HG02610 (cell line): ENCODE measurements around the gene HDGFL2.

Source experiments
- ATAC-seq: cut with Tn5 transposase; IDR thresholded peaks from one replicate; pipeline ENCODE4 v1.9.1; 2021; ENCODE audit warnings: mild to moderate bottlenecking, moderate library complexity; ENCODE audit not compliant: unreplicated experiment

The HDGFL2 gene

DNA sequence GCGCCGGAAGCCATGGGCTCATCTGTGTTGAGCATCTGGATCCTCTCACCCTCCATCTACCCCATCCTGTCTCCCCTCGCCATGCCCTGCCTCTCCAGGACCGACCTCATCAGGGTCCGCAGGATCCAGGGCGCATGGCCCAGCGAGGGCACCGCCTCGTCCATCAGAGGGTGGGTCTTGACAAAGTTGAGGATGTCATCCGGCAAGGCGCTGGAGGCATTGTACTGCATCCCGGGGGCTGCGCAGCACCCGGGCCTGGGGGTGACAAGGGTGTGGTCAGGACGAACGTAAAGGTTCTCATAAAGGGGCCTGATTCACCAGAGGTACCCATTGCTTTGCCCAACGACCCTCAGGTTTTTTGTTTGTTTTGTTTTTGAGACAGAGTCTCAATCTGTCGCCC, 77.9 kb downstream of the HDGFL2 start:
- no peak for ATAC-seq

DNA sequence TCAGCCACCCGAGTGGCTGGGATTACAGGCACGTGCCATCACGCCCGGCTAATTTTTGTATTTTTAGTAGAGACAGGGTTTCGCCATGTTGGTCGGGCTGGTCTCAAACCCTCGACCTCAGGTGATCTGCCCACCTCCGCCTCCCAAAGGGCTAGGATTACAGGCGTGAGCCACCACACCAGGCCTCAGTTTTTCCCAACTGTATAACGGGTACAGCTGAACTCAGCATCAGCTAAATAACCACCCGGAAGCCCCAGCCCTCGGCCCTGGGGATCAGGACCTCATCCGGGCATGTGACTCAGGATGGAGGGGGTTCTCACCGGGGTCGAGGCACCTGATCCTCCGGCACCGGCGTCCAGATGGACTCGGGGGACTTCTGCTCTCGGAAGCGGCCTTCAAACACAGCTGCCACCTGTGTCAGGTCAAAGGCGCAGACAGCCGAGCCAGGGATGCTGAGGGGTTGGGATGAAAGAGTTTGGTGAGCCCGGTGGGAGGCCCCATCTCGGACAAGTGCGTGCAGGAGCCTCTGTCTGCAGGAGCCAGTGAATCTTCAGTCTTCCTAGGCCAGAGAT, 78.5 kb downstream of the HDGFL2 start:
- no peak for ATAC-seq
